ENCODE data around the gene PCDHGA8.

The PCDHGA8 gene

DNA sequence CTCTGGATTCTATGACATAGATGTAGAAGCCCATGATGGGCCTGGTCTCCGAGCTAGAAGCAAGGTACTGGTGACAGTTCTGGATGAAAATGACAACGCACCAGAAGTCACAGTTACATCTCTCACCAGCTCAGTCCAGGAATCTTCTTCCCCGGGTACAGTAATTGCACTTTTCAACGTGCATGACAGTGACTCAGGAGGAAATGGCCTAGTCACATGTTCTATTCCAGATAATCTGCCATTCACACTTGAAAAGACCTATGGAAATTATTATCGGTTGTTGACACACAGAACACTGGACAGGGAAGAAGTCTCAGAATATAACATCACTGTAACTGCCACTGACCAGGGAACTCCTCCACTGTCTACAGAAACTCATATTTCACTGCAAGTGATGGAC, 36.3 kb upstream of the PCDHGA8 start:
- no peak overlapping the region for H2AFZ ChIP-seq (ENCODE audit: low read length)
- no peaks in the 10 kb centered on the region for H3K4me1 ChIP-seq (ENCODE audit: insufficient read depth, low read length, severe bottlenecking)

DNA sequence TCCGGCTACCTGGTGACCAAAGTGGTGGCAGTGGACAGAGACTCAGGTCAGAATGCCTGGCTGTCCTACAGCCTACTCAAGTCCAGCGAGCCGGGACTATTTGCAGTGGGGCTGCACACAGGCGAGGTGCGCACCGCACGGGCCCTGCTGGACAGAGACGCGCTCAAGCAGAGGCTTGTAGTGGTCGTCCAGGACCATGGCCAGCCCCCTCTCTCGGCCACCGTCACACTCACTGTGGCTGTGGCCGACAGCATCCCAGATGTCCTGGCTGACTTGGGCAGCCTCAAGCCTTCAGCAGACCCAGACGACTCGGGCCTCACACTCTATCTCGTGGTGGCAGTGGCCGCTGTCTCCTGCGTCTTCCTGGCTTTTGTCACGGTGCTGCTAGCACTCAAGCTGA, 35.5 kb upstream of the PCDHGA8 start:
- Histone ChIP-seq H3K27ac (ENCODE audit: low read depth, low read length, poor library complexity, severe bottlenecking) (no peak overlapping the region), H3K27me3 (ENCODE audit: insufficient read depth, low read length) (no peaks in the 10 kb centered on the region), H3K4me3 (ENCODE audit: low read depth, low read length, poor library complexity, severe bottlenecking) (no peak overlapping the region), H2AFZ (ENCODE audit: low read length) (no peak overlapping the region), H4K20me1 (ENCODE audit: insufficient read depth, low read length) (no peaks in the 10 kb centered on the region), H3K4me1 (ENCODE audit: insufficient read depth, low read length, severe bottlenecking) (no peaks in the 10 kb centered on the region), H3F3A (ENCODE audit: insufficient read depth, low read length) (no peaks in the 10 kb centered on the region), H3K79me2 (ENCODE audit: insufficient read depth, low read length) (no peaks in the 10 kb centered on the region), H3K9me2 (ENCODE audit: low read depth, low read length) (no peaks in the 10 kb centered on the region), H3K9ac (ENCODE audit: low read length) (no peak overlapping the region), H3K36me3 (ENCODE audit: insufficient read depth, low read length) (peaks cover 13% of the 10 kb centered on the region; the same call in 1 of the 2 replicates), H3K9me3 (ENCODE audit: low read length) (peaks cover 42% of the 10 kb centered on the region), H3K4me2 (ENCODE audit: low read length) (no peak overlapping the region)
- TF ChIP-seq, protein P1, sequence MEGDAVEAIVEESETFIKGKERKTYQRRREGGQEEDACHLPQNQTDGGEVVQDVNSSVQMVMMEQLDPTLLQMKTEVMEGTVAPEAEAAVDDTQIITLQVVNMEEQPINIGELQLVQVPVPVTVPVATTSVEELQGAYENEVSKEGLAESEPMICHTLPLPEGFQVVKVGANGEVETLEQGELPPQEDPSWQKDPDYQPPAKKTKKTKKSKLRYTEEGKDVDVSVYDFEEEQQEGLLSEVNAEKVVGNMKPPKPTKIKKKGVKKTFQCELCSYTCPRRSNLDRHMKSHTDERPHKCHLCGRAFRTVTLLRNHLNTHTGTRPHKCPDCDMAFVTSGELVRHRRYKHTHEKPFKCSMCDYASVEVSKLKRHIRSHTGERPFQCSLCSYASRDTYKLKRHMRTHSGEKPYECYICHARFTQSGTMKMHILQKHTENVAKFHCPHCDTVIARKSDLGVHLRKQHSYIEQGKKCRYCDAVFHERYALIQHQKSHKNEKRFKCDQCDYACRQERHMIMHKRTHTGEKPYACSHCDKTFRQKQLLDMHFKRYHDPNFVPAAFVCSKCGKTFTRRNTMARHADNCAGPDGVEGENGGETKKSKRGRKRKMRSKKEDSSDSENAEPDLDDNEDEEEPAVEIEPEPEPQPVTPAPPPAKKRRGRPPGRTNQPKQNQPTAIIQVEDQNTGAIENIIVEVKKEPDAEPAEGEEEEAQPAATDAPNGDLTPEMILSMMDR (IDR thresholded peaks at IDR 0.05; ENCODE audit: low read length) = no peak
- TF ChIP-seq EZH2 (IDR thresholded peaks at IDR 0.05; ENCODE audit: borderline replicate concordance, low read length) = no peak

More for the DNA sequence above, 36.3 kb upstream of the PCDHGA8 start:
- Histone ChIP-seq H3K9ac (ENCODE audit: low read length) (no peak overlapping the region), H3K4me3 (ENCODE audit: low read depth, low read length, poor library complexity, severe bottlenecking) (no peak overlapping the region), H3F3A (ENCODE audit: insufficient read depth, low read length) (no peaks in the 10 kb centered on the region), H4K20me1 (ENCODE audit: insufficient read depth, low read length) (no peaks in the 10 kb centered on the region), H3K9me2 (ENCODE audit: low read depth, low read length) (no peaks in the 10 kb centered on the region), H3K36me3 (ENCODE audit: insufficient read depth, low read length) (peaks cover 16% of the 10 kb centered on the region), H3K27me3 (ENCODE audit: insufficient read depth, low read length) (no peaks in the 10 kb centered on the region), H3K9me3 (ENCODE audit: low read length) (peaks cover 43% of the 10 kb centered on the region), H3K27ac (ENCODE audit: low read depth, low read length, poor library complexity, severe bottlenecking) (no peak overlapping the region), H3K79me2 (ENCODE audit: insufficient read depth, low read length) (no peaks in the 10 kb centered on the region), H3K4me2 (ENCODE audit: low read length) (no peak overlapping the region)
- TF ChIP-seq EZH2 (IDR thresholded peaks at IDR 0.05; ENCODE audit: borderline replicate concordance, low read length) = no peak
- TF ChIP-seq, protein P1 (IDR thresholded peaks at IDR 0.05; ENCODE audit: low read length) = no peak

DNA sequence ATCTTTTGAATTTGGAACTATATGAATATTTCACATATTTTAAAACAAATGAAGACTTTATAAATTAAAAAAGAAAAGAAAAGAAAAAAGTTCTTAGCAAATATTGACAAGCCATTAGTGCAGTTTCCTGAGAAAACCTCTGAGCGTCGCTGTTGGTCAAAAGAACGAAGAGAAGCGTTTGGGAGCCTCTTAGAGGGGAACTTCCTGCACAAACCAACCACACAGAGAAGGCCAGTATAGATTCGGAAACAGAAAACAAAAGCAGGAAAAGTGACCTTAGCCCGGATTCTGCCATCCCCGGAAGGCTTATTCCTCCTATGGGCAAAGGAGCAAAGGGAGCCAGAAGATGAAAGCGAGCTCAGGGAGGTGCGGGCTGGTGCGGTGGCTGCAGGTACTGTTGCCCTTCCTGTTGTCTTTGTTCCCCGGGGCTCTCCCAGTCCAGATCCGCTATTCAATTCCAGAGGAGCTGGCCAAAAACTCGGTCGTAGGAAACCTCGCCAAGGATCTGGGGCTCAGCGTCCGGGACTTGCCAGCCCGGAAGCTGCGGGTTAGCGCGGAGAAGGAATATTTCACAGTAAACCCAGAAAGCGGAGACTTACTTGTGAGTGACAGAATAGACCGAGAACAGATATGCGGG, 32.5 kb upstream of the PCDHGA8 start, which contains the start of gene PCDHGB2:
PCDHGB2 (plus strand) TSS at position 205 of the 637 bp plus-strand sequence; CDS start at position 347, 142 bp downstream.
- TF ChIP-seq, protein P1 (IDR thresholded peaks at IDR 0.05; ENCODE audit: low read length) = no peak
- TF ChIP-seq EZH2 (IDR thresholded peaks at IDR 0.05; ENCODE audit: borderline replicate concordance, low read length) = no peak
- Histone ChIP-seq H3K9ac (ENCODE audit: low read length) (no peak within 1 kb of the TSS), H2AFZ (ENCODE audit: low read length) (no peak within 1 kb of the TSS), H4K20me1 (ENCODE audit: insufficient read depth, low read length) (no peaks in the 10 kb centered on the region), H3K27me3 (ENCODE audit: insufficient read depth, low read length) (no peaks in the 10 kb centered on the region), H3K9me2 (ENCODE audit: low read depth, low read length) (no peaks in the 10 kb centered on the region), H3K36me3 (ENCODE audit: insufficient read depth, low read length) (peaks cover 7% of the 10 kb centered on the region; the same call in 1 of the 2 replicates), H3K9me3 (ENCODE audit: low read length) (peaks cover 48% of the 10 kb centered on the region), H3K4me2 (ENCODE audit: low read length) (no peak within 1 kb of the TSS), H3K27ac (ENCODE audit: low read depth, low read length, poor library complexity, severe bottlenecking) (no peak within 1 kb of the TSS), H3K4me3 (ENCODE audit: low read depth, low read length, poor library complexity, severe bottlenecking) (no peak within 1 kb of the TSS), H3F3A (ENCODE audit: insufficient read depth, low read length) (no peaks in the 10 kb centered on the region), H3K4me1 (ENCODE audit: insufficient read depth, low read length, severe bottlenecking) (no peaks in the 10 kb centered on the region), H3K79me2 (ENCODE audit: insufficient read depth, low read length) (no peaks in the 10 kb centered on the region)

All from OCI-LY1 (cell line).